Measurements from ENCODE around the gene ANKLE2.

GRCh38 chr12:132708150-132708549, 53.5 kb downstream of the ANKLE2 start:
- TF ChIP-seq, protein P1, sequence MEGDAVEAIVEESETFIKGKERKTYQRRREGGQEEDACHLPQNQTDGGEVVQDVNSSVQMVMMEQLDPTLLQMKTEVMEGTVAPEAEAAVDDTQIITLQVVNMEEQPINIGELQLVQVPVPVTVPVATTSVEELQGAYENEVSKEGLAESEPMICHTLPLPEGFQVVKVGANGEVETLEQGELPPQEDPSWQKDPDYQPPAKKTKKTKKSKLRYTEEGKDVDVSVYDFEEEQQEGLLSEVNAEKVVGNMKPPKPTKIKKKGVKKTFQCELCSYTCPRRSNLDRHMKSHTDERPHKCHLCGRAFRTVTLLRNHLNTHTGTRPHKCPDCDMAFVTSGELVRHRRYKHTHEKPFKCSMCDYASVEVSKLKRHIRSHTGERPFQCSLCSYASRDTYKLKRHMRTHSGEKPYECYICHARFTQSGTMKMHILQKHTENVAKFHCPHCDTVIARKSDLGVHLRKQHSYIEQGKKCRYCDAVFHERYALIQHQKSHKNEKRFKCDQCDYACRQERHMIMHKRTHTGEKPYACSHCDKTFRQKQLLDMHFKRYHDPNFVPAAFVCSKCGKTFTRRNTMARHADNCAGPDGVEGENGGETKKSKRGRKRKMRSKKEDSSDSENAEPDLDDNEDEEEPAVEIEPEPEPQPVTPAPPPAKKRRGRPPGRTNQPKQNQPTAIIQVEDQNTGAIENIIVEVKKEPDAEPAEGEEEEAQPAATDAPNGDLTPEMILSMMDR (IDR thresholded peaks at IDR 0.05), result no peak
- no peak for TF ChIP-seq EZH2phosphoT487 (IDR thresholded peaks at IDR 0.05)
- TF ChIP-seq EZH2 (IDR thresholded peaks at IDR 0.05), result no peak
